ENCODE data around the gene RGMB.

Gene RGMB

DNA sequence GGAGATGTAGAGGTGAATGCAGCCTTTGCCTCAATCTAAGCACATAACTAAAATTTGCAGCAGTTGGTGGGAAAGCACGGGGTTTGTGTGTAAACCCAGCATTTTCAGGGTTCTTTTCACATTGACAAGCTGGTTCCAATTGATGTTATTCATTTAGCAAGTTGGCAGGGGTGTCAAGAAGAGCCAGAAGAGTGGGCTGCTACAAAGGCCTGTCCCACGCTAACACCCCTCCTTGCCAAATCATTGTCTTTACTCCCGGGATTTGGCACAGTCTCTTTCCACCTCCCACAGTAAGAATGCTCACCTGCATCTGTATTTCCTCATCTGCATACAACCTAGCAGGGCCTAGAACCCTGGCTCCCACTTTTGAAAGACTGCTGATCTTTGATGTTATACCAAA is 11.8 kb downstream of the RGMB start:
- TF ChIP-seq, protein P1, sequence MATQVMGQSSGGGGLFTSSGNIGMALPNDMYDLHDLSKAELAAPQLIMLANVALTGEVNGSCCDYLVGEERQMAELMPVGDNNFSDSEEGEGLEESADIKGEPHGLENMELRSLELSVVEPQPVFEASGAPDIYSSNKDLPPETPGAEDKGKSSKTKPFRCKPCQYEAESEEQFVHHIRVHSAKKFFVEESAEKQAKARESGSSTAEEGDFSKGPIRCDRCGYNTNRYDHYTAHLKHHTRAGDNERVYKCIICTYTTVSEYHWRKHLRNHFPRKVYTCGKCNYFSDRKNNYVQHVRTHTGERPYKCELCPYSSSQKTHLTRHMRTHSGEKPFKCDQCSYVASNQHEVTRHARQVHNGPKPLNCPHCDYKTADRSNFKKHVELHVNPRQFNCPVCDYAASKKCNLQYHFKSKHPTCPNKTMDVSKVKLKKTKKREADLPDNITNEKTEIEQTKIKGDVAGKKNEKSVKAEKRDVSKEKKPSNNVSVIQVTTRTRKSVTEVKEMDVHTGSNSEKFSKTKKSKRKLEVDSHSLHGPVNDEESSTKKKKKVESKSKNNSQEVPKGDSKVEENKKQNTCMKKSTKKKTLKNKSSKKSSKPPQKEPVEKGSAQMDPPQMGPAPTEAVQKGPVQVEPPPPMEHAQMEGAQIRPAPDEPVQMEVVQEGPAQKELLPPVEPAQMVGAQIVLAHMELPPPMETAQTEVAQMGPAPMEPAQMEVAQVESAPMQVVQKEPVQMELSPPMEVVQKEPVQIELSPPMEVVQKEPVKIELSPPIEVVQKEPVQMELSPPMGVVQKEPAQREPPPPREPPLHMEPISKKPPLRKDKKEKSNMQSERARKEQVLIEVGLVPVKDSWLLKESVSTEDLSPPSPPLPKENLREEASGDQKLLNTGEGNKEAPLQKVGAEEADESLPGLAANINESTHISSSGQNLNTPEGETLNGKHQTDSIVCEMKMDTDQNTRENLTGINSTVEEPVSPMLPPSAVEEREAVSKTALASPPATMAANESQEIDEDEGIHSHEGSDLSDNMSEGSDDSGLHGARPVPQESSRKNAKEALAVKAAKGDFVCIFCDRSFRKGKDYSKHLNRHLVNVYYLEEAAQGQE (IDR thresholded peaks at IDR 0.05; ENCODE audit: insufficient read depth in 1 of 2, low read depth in 2 of 2, low read length in 2 of 2): no peak
- TF ChIP-seq TAF1 (IDR thresholded peaks at IDR 0.05; ENCODE audit: borderline replicate concordance, insufficient read depth, low read length) (no peak), SIN3A (IDR thresholded peaks at IDR 0.05; ENCODE audit: borderline replicate concordance, insufficient read depth, low read length) (no peak), POLR2AphosphoS5 (IDR thresholded peaks at IDR 0.05; ENCODE audit: low read depth, low read length) (no peak), FOXP2 (optimal IDR thresholded peaks at IDR 0.05; ENCODE audit: borderline replicate concordance, extremely low read depth, extremely low read length, insufficient read depth) (no peak)

DNA sequence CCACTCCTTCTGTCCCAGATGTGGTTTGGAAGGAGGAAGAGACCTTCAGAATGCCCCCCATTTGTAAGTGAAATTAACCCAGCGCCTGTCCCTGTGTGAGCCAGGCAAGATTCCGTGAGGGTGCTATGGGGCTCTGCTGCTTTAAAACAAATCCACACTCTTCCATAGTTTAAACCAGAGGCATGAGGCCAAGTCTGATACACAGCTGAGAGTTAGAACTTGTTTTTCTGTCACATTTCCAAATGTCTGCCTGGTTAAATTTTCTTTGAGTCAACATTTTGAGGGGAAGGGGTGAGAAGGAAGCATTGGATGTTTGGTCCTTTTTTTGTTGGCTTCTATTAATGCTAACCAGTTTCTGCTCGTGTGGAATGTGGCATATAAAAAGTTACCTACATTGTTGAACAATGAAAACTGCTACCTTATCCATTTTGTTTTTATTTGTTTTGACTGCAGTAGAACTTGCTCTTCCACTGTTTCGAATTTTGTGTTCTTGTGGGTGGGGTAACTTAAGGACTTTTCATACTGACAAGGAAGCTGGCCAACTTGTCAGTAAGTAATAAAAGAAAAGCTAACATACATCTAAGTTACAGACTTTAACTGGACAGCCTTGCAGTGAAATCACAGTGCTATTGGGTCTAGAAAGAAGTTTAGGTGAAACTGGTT is 12.9 kb downstream of the RGMB start:
- no peak for TF ChIP-seq SIN3A (IDR thresholded peaks at IDR 0.05; ENCODE audit: borderline replicate concordance, insufficient read depth, low read length)
- TF ChIP-seq FOXP2 (optimal IDR thresholded peaks at IDR 0.05; ENCODE audit: borderline replicate concordance, extremely low read depth, extremely low read length, insufficient read depth): no peak
- TF ChIP-seq, protein P1 (IDR thresholded peaks at IDR 0.05; ENCODE audit: insufficient read depth in 1 of 2, low read depth in 2 of 2, low read length in 2 of 2): no peak

DNA sequence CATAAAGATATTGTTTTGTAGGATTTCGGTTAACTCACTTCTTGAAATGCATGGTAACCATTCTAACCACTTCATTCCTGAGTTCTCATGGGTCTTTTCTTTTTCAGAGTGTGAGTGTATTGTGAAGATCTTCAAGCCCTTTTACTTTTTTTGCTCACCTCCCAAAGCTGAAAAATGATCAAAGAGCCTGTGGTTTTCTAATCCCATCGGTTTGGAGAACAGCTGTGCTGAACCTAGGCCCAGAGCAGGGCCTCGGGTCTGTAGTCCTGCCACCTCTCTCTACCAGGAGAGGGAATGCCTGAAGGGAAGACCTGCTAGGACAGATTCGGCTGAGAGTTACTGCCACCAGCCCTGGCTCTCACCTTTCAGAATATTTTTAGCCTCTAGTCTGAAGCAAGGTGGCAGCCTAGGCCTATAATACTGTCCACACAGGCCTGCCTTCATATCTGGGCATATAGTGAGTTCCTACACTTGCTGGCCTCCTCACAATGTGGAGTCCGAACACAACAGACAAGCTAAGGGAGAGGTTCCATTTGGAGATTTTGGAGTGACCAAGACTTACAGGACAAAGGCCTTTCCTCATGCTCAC is 13.8 kb downstream of the RGMB start:
- TF ChIP-seq SIN3A (IDR thresholded peaks at IDR 0.05; ENCODE audit: borderline replicate concordance, insufficient read depth, low read length) (no peak), TAF1 (IDR thresholded peaks at IDR 0.05; ENCODE audit: borderline replicate concordance, insufficient read depth, low read length) (no peak), FOXP2 (optimal IDR thresholded peaks at IDR 0.05; ENCODE audit: borderline replicate concordance, extremely low read depth, extremely low read length, insufficient read depth) (no peak), POLR2AphosphoS5 (IDR thresholded peaks at IDR 0.05; ENCODE audit: low read depth, low read length) (no peak)
- TF ChIP-seq, protein P1 (IDR thresholded peaks at IDR 0.05; ENCODE audit: insufficient read depth in 1 of 2, low read depth in 2 of 2, low read length in 2 of 2): no peak

DNA sequence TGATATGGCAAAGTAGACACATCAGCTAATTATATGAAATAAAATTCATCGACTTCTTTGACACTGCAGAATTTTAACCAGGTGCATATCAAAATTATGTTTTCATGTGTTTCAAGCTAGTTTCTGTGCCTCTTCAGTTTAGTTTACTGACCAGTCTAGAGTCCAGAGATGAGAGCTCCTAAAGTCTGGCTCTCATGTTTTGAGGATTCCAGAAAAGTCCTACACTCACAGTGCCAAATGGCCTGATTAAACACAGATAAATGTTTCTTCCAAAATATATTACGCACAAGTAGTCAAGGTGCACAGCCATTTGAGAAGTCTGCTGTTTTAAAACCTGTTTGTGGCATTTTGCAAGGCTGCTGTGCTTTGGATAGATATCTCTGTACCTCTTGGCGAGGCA is 15.6 kb downstream of the RGMB start:
- TF ChIP-seq POLR2AphosphoS5 (IDR thresholded peaks at IDR 0.05; ENCODE audit: low read depth, low read length) (no peak), TAF1 (IDR thresholded peaks at IDR 0.05; ENCODE audit: borderline replicate concordance, insufficient read depth, low read length) (no peak)

DNA sequence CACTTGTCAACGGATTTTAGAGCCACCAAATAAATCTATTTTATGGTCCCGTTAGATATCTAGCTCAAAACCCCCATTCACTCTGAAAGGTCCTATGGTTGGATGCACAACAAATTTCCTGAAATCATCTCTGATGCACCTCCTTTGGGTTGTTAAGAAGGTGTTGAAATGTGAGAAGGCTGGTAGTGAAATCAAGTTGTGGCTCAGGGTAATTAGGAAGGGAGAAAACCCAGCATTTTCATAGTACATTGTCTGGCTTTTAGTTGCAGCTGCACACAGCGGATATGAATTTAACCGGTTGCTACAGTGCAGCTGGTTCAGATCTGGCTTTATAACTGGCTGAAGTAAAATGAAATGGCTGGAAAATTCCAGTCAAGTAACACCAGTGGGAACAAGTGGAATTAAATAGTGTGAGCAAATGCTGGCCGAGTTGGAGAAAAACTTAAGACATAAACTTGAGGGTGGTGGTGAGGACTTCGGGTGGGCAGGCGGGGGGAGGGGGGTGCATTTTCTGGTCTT is 17.6 kb downstream of the RGMB start:
- TF ChIP-seq SIN3A (IDR thresholded peaks at IDR 0.05; ENCODE audit: borderline replicate concordance, insufficient read depth, low read length): no peak
- no peak for TF ChIP-seq TAF1 (IDR thresholded peaks at IDR 0.05; ENCODE audit: borderline replicate concordance, insufficient read depth, low read length)
- TF ChIP-seq, protein P1 (IDR thresholded peaks at IDR 0.05; ENCODE audit: insufficient read depth in 1 of 2, low read depth in 2 of 2, low read length in 2 of 2): no peak
- TF ChIP-seq POLR2AphosphoS5 (IDR thresholded peaks at IDR 0.05; ENCODE audit: low read depth, low read length): no peak
